GM23338 (cell line): ENCODE results near the gene NKX6-1.

Experiments used
- CTCF ChIP-seq, 2 experiments: fragments of 200-600 bp in 1 of 2; sonication (generic) in 1 of 2; conservative IDR thresholded peaks; 2 replicates each; pipeline versions ENCODE4 v1.5.1 to v1.6.1; 2016 to 2017; ENCODE audit warnings: antibody characterized with exemption in 2 of 2, low read depth in 2 of 2, mild to moderate bottlenecking in 2 of 2, moderate library complexity in 1 of 2
- EZH2 ChIP-seq: fragments of 200-600 bp; sonication (generic); IDR thresholded peaks from one replicate; pipeline ENCODE4 v1.8.0; 2017; ENCODE audit warnings: antibody characterized with exemption, mild to moderate bottlenecking, low read depth; ENCODE audit not compliant: unreplicated experiment
- JUNB ChIP-seq: IDR thresholded peaks from one replicate; pipeline ENCODE4 v1.6.1; 2016; ENCODE audit warnings: antibody characterized with exemption; ENCODE audit not compliant: unreplicated experiment
- POLR2AphosphoS5 ChIP-seq: IDR thresholded peaks from 2 replicates; pipeline ENCODE4 v1.6.1; 2016; ENCODE audit warnings: antibody characterized with exemption, low read depth
- REST ChIP-seq: IDR thresholded peaks from one replicate; pipeline ENCODE4 v1.6.1; 2018; ENCODE audit warnings: antibody characterized with exemption; ENCODE audit not compliant: unreplicated experiment

GRCh38 chr4:84530454-84530853, 31.4 kb upstream of the NKX6-1 start:
- TF ChIP-seq CTCF (conservative IDR thresholded peaks at IDR 0.05; ENCODE audit: low read depth in 2 of 2) (no peak), EZH2 (no peak), REST (no peak), POLR2AphosphoS5 (no peak), JUNB (no peak)
